SH-SY5Y (cell line): ENCODE results near the gene FAM229A.

Experiments
- GATA2 ChIP-seq: IDR thresholded peaks from 2 replicates; pipeline ENCODE4 v1.6.1; 2011; ENCODE audit warnings: mild to moderate bottlenecking, low read depth, low read length
- GATA3 ChIP-seq: IDR thresholded peaks from 2 replicates; pipeline ENCODE4 v1.6.1; 2011; ENCODE audit warnings: low read depth, mild to moderate bottlenecking, low read length, moderate library complexity

The FAM229A gene

DNA sequence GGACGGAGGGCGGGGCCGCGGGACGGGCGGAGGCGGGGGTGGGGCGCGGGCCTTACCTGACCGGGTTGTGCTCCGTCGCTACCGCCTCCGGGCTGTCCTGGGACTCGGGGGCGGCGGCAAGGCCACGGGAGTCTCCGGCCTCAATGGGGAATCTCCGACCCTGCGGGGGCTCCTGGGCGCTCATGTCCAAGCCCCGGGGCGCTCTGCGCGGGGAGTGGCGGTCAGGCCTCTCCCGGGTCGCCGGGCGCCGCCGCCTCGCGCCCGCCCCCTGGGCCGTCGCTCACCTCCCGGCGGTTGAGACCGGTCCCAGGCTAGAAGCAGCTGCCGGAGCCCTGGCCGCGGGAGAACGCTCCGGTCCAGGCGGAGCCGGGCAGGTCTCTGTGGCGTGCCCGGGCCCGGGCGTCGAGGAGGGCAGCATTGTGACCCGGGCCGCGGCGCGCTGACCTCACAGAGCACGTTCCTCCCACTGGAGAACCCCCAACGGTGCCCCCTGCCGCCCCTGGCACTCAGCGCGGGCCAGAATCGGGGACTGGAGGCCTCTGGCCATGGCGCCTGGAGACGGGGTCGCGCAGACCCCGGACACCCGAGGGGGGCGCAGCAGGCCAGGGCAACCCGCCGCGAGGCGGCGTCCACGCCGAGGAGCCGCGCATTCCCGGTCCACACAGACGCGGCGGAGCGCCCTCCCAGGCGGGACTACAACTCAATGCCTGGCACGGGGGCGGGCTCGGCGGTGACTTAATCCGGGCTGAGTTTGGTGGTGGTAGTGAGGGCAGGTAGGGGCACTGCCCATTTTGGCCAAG is 411 bp downstream of the FAM229A start:
- no peak for TF ChIP-seq GATA3
- TF ChIP-seq GATA2, result no peak

DNA sequence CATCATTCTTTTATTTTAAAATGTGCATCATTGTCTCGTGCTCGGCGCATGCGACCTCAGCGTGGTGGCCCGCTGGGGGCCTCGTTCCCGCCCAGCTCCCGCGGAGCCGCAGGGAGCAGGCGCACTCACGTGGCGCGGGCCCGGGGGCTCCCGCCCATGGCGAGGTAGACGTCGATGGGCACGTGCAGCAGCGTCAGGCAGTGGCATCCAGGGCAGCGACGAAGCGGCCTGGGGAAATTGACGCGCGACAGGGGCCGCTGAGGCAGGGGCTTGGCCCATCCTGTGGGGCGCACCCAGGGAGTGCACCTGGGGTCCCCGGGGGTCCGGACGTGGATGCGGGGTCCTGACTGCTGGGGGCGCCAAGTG is 994 bp downstream of the FAM229A start:
- TF ChIP-seq GATA3, result no peak
- TF ChIP-seq GATA2, result no peak

DNA sequence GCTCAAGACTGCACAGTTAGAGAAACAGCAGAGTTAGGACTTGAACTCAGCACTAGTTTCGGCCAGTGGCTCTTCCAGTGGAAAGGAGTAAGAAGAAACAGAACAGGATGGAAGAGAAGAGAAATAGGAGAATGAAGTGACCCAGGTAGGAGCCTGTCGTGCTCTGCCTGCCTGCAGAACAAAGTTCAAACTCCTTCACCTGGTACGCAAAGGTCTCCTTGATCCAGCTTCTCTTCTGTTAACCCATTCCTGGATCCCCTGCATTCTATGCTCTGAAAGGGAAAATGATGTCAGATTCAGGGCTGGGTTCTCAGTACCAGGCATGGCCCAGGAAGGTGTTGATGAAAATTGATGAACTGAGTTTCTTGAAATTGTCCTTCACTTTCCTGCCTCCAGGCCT is 3.9 kb downstream of the FAM229A start:
- TF ChIP-seq GATA3, result no peak
- no peak for TF ChIP-seq GATA2

- TF ChIP-seq GATA2 (no peak), GATA3 (no peak)
These were observed 4.7 kb downstream of the FAM229A start for GRCh38 chr1:32357614-32358013.

GRCh38 chr1:32356478-32356877 is 5.8 kb downstream of the FAM229A start:
- TF ChIP-seq GATA3, result no peak
- no peak for TF ChIP-seq GATA2

DNA sequence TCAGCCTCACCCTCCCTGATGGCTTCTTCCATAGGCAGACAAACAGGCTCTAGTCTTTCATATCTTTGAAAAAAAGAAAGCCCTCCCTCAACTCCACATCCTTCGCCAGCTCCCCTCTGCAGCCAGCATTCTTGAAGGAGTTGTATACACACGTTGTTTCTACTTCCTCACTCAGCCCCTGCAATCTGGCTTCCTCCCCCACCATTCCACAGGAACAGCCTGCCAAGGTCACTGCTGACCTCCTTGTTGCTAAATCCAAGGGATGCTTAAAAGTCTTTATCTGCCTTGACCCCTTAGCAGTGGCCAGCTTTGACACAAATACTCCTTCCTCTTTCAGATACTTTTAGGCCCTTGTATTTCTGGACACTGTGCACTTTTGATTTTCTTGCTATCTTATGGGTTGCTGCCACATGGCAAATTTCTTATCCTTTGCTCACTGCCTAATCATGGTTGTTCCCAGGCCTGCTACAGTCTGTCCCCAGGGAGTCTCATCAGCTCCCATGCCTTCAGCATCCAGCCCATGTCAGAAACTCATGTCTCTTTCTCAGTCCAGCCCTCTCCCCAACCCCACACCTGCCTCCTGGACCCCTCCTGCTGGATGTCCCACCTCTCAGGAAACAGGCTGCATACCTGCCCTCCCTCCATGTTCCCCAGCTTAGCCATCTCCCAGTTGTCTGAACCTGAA is 8.3 kb downstream of the FAM229A start:
- TF ChIP-seq GATA3 (no peak), GATA2 (no peak)

DNA sequence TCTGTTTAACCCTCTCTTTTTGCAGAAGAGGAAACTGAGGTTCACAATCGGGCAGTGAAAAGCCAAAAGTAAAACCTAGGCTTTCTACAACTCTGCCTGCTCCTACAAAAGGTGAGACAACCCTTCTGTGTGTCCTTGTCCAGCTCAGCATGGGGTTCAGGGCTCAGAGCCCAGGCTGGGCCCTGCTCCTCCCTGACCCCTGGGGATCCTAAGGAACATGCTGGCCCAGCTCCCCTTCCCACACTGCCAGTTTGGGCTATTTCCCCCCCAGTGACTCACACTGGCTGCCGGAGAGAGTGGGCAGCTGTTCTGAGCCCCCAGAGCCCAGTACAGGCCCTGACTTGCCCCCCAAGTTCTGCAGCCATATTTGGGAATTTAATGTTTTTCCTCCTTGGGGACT is 8.9 kb downstream of the FAM229A start:
- TF ChIP-seq GATA2 (no peak), GATA3 (no peak)

DNA sequence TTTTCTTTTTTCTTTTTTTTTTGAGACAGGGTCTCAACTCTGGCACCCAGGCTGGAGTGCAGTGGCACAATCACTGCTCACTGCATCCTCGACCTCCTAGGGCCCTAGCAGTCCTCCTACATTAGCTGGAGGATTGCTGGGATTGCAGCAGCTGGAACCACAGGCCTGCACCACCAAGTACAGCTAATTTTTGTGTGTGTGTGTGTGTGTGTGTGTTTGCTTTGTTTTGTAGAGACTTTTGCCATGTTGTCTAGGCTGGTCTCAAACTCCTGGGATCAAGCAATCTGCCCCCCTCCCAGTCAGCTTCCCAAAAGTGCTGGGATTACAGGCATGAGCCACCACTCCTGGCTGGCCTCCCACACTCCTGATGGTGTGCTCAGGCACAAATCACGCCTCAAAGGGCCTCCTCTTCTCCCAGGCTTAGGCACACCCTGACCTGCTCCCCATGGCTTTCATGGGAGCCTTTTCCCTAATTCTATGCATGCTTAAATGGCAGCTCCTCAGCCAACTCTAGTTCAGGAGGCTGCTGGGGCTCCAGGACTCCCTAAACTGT is 9.4 kb downstream of the FAM229A start:
- TF ChIP-seq GATA3 (no peak), GATA2 (no peak)

GRCh38 chr1:32352239-32352745 is 10.0 kb downstream of the FAM229A start:
- TF ChIP-seq GATA2, result no peak
- TF ChIP-seq GATA3, result no peak

DNA sequence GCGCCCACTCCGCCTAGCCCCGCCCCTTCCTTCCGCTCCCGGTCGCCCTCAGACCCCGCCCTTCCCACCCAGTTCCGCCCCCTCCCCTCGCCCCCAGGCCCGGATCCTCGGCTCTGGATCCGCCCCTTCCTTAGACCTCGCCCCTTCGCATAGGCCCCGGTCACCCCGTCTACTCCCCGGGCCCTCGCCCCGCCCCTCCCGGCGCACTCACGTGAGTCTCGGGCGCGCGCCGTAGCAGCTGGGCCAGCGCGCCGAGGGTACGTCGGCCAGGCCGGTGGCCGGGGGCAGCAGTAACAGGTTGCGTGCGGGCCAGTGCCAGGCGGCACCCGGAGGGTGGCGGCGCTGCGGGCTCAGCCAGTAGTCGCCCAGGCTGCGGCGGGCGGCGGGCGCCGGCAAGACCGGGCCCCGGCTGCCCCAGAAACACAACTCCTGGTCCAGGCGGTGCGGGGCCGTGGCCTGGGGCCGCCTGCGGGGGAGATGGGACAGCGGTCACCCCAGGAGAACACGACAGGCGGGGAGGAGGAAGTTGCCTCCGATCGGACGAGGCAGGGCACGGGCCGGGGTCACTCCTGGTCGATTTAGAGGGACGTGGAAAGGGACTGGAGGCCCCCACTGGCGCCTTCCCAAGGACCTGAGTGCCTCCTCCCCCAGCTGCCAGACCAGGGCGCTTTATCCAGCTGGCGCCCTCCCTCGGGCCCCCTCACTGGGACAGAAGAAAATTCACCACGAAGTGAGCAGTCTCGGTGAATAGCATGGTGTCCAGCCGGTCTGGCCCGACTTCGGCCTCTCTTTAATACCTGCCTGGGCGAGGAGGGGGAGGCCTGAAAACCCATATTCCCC is 10.7 kb downstream of the FAM229A start:
- TF ChIP-seq GATA2 (no peak), GATA3 (no peak)

- TF ChIP-seq GATA3, result no peak
- no peak for TF ChIP-seq GATA2
These were observed 11.4 kb downstream of the FAM229A start for GRCh38 chr1:32350785-32351398.

DNA sequence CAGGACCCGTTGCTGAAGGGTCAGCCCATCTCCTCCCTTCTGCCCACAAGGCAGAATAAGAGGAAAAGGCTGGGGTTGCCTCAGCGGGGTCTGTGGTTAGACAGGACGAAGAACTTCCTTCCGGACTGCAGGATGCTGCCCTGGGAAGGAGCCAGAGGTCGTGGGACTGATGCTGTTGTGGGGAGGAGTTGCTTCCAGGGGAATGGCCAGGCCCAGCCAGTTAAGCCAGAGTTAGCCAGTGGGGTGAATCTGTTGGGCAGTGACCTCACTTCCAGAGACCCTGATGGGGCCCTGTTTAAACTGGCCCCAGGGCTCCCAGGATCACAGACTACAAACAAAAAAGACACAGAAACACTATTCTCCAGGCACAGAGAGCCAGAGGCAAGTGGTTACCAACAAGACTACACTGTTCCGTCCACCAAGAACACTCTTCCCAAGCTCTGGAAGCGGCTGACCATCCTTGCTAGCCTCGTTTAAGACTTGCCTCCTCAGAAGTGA is 13.0 kb downstream of the FAM229A start:
- TF ChIP-seq GATA2 (no peak), GATA3 (no peak)

DNA sequence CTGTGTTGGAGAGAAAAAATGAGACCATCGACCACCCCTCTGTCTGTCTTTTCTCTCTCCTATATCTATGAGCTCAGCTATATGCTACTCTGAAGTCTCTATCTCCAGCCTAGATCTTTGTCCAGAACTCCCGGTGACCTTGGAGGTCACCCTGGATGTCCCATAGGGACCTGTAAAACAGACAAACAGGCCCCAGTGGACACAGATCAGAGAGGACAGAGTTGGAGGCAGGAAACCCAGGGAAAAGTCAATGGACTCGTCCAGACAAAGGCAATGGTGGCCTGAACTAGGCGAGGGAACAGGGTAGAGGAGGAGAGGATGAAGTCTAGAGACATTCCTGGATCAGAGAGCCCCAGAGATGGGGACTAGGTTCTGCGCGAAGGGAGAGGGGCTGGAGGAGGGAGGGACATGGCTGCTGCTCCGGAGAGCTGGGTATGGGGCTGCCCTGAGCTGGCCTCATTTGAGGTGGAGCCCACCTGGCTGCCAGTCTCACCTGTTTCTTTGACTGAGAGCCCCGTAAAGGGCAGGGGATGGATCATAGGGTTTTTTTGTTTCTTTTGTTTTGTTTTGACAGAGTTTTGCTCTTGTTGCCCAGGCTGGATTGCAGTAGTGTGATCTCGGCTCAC is 15.6 kb downstream of the FAM229A start:
- TF ChIP-seq GATA2 (no peak), GATA3 (no peak)

- TF ChIP-seq GATA2 (no peak), GATA3 (no peak)
These were observed 16.9 kb downstream of the FAM229A start for GRCh38 chr1:32345289-32345827.
